ENCODE results near the gene MAPK14. TPM values are rescaled to one million over a fixed set of nuclear protein-coding genes. Genes with fewer than 3 reads are reported as not detected.

MAPK14 gene
- total RNA-seq, 1 donor from 2014 or later: 27.3 TPM

- TF ChIP-seq, protein P1, sequence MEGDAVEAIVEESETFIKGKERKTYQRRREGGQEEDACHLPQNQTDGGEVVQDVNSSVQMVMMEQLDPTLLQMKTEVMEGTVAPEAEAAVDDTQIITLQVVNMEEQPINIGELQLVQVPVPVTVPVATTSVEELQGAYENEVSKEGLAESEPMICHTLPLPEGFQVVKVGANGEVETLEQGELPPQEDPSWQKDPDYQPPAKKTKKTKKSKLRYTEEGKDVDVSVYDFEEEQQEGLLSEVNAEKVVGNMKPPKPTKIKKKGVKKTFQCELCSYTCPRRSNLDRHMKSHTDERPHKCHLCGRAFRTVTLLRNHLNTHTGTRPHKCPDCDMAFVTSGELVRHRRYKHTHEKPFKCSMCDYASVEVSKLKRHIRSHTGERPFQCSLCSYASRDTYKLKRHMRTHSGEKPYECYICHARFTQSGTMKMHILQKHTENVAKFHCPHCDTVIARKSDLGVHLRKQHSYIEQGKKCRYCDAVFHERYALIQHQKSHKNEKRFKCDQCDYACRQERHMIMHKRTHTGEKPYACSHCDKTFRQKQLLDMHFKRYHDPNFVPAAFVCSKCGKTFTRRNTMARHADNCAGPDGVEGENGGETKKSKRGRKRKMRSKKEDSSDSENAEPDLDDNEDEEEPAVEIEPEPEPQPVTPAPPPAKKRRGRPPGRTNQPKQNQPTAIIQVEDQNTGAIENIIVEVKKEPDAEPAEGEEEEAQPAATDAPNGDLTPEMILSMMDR (conservative IDR thresholded peaks at IDR 0.05; ENCODE audit: low read depth, low read length): no peak
- no peak for DNase-seq (ENCODE audit: low read depth)
- H3K4me3 ChIP-seq (ENCODE audit: low read depth, low read length): no peak overlapping the region
Observed at GRCh38 chr6:36098920-36099647, 71.5 kb downstream of the MAPK14 start.

DNA sequence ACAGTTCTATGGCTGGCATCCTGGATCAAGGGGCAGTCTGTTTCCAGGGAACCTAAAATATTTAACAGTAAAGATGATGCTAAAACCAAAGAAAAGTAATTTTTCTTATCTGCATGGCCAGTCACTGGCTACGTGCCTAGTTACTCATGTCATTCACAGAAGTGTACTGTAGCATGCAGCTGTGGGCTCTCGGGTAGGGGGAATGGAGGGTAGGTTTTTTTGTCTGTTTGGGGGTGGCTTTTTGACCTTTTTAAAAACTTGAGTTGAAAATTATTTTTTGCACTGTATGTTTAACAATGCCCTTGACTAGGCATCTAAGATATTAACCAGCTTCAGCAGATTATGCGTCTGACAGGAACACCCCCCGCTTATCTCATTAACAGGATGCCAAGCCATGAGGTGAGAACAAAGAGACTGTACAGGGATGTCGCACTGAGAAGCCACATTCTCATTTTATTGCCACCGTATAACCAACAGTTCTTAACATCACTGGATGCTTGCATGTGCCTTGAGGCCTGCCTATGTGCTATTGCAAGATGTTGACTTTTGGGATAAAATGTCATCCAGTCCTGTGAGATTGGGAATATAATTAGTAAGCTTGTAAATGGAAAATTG is 72.4 kb downstream of the MAPK14 start:
- no peak overlapping the region for H3K4me3 ChIP-seq (ENCODE audit: low read depth, low read length)
- no peak for DNase-seq (ENCODE audit: low read depth)
- TF ChIP-seq, protein P1 (conservative IDR thresholded peaks at IDR 0.05; ENCODE audit: low read depth, low read length): no peak

GRCh38 chr6:36101691-36102090 is 74.1 kb downstream of the MAPK14 start:
- DNase-seq (ENCODE audit: low read depth): no peak
- TF ChIP-seq, protein P1 (conservative IDR thresholded peaks at IDR 0.05; ENCODE audit: low read depth, low read length): no peak
- no peak overlapping the region for H3K4me3 ChIP-seq (ENCODE audit: low read depth, low read length)

DNA sequence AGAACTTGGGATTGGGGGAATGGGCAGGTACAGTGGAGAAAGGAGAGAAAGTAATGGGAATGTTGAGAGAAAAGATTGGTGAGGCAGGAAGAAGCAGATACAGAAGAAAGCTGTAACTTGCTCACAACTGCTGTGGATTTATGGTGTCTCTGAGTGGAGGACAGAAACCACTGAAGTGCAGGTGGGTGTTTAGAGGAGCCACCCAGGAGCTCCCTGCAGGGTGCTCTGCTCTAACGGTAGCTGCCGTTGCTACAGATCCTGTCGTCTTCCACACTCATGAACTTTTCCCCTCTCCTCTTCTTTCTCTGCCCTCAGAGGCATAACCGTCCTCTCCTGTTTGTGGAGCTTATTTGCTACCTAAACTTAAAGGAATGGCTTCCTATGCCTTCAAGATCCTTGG is 75.2 kb downstream of the MAPK14 start:
- no peak overlapping the region for H3K4me3 ChIP-seq (ENCODE audit: low read depth, low read length)
- TF ChIP-seq, protein P1 (conservative IDR thresholded peaks at IDR 0.05; ENCODE audit: low read depth, low read length): no peak
- no peak for DNase-seq (ENCODE audit: low read depth)

- TF ChIP-seq, protein P1 (conservative IDR thresholded peaks at IDR 0.05; ENCODE audit: low read depth, low read length): no peak
- H3K4me3 ChIP-seq (ENCODE audit: low read depth, low read length): no peak overlapping the region
- no peak for DNase-seq (ENCODE audit: low read depth)
Observed at GRCh38 chr6:36104836-36105235, 77.2 kb downstream of the MAPK14 start.

DNA sequence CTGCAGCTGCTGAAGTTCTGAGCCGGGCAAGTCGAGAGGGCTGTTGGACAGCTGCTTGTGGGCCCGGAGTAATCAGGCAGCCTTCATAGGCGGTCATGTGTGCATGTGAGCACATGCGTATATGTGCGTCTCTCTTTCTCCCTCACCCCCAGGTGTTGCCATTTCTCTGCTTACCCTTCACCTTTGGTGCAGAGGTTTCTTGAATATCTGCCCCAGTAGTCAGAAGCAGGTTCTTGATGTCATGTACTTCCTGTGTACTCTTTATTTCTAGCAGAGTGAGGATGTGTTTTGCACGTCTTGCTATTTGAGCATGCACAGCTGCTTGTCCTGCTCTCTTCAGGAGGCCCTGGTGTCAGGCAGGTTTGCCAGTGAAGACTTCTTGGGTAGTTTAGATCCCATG is 81.5 kb downstream of the MAPK14 start:
- TF ChIP-seq, protein P1 (conservative IDR thresholded peaks at IDR 0.05; ENCODE audit: low read depth, low read length): no peak
- no peak overlapping the region for H3K4me3 ChIP-seq (ENCODE audit: low read depth, low read length)
- DNase-seq (ENCODE audit: low read depth): no peak

DNA sequence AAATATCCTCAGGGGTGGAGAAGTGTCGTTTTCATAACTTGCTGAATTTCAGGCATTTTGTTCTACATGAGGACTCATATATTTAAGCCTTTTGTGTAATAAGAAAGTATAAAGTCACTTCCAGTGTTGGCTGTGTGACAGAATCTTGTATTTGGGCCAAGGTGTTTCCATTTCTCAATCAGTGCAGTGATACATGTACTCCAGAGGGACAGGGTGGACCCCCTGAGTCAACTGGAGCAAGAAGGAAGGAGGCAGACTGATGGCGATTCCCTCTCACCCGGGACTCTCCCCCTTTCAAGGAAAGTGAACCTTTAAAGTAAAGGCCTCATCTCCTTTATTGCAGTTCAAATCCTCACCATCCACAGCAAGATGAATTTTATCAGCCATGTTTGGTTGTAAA is 82.4 kb downstream of the MAPK14 start:
- H3K4me3 ChIP-seq (ENCODE audit: low read depth, low read length): no peak overlapping the region
- TF ChIP-seq, protein P1 (conservative IDR thresholded peaks at IDR 0.05; ENCODE audit: low read depth, low read length): no peak
- DNase-seq (ENCODE audit: low read depth): no peak
